Measurements from ENCODE around the gene CDKN2AIP. TPM values are rescaled to one million over a fixed set of nuclear protein-coding genes. Genes with fewer than 3 reads are reported as not detected.

Gene CDKN2AIP
- total RNA-seq, 1 donor from 2014 or later: 15.2 TPM

GRCh38 chr4:183495184-183495583 lies 50.7 kb downstream of the CDKN2AIP start:
- DNase-seq (ENCODE audit: low read depth, low spot score): no peak

Other genes with a start within 250 kb of the CDKN2AIP start
- gene CLDN22, start 124.4 kb upstream of the CDKN2AIP start, total RNA-seq: not detected in 2 replicates
- gene CLDN24, start 122.2 kb upstream of the CDKN2AIP start, total RNA-seq: not detected in 2 replicates
- gene ING2, start 60.4 kb downstream of the CDKN2AIP start, total RNA-seq: 7.6 and 8.5 TPM in 2 replicates
- gene RWDD4, start 214.5 kb downstream of the CDKN2AIP start, total RNA-seq: 19.7 and 23.6 TPM in 2 replicates
- gene TRAPPC11, start 214.7 kb downstream of the CDKN2AIP start, total RNA-seq: 32.8 and 35.6 TPM in 2 replicates